H1 (cell line): ENCODE data around the gene MAGI1. TPM values are rescaled to one million over a fixed set of nuclear protein-coding genes. Genes with fewer than 3 reads are reported as not detected.
A peak's percentile ranks its signal among the peaks of the same experiment; 100 is the strongest.

Experiments
- CTCF ChIA-PET: fragments of 300-600 bp; sonication (Branson Sonifier 250); formaldehyde crosslinking; loops from one replicate; lab custom pipeline; 2021; ENCODE audit not compliant: partially characterized antibody; lab: Charles Lee
- POLR2A ChIA-PET: fragments of 300-600 bp; sonication (Branson Sonifier 250); formaldehyde crosslinking; loops from one replicate; lab custom pipeline; 2021; ENCODE audit warnings: inconsistent platforms; ENCODE audit not compliant: partially characterized antibody; lab: Charles Lee
- DNase-seq, 2 experiments: peaks; one replicate each; pipeline versions ENCODE4 v3.0.0 to v3.0.0-alpha.2; 2010 to 2022; ENCODE audit warnings: low spot score in 2 of 2, low read depth in 1 of 2, mixed read lengths in 1 of 2
- FAIRE-seq: peaks from 2 replicates; lab custom pipeline; 2011; peaks lifted over from hg19 to GRCh38; lab: Jason Lieb, UNC
- H2AFZ ChIP-seq: 2 replicates; pipeline ENCODE4 v1.8.1; 2012; ENCODE audit warnings: low read length, inconsistent platforms
- H2AK5ac ChIP-seq: 2 replicates; pipeline ENCODE4 v1.6.1; 2013; ENCODE audit warnings: low read depth, low read length
- H2BK120ac ChIP-seq: replicated peaks from 2 replicates; pipeline ENCODE3; 2013; ENCODE audit warnings: low read depth, low read length, inconsistent platforms
- H2BK12ac ChIP-seq: 2 replicates; pipeline ENCODE4 v1.6.1; 2013; ENCODE audit warnings: low read depth, low read length
- H2BK15ac ChIP-seq: 2 replicates; pipeline ENCODE4 v1.6.1; 2013; ENCODE audit warnings: low read length
- H2BK20ac ChIP-seq: 2 replicates; pipeline ENCODE4 v1.6.1; 2013; ENCODE audit warnings: low read length
- H2BK5ac ChIP-seq: 2 replicates; pipeline ENCODE4 v1.6.1; 2013; ENCODE audit warnings: low read depth, low read length
- H3K14ac ChIP-seq: 2 replicates; pipeline ENCODE4 v1.6.1; 2013; ENCODE audit warnings: inconsistent platforms; ENCODE audit not compliant: insufficient read length
- H3K18ac ChIP-seq: 2 replicates; pipeline ENCODE4 v1.6.1; 2013; ENCODE audit warnings: low read length; ENCODE audit errors: extremely low read depth
- H3K23ac ChIP-seq: 2 replicates; pipeline ENCODE4 v1.6.1; 2013; ENCODE audit warnings: inconsistent platforms; ENCODE audit not compliant: insufficient read length
- H3K23me2 ChIP-seq: 2 replicates; pipeline ENCODE4 v1.6.1; 2013; ENCODE audit warnings: low read depth, low read length
- H3K27ac ChIP-seq: 2 replicates; pipeline ENCODE4 v1.6.1; 2011; ENCODE audit warnings: low read depth, low read length, inconsistent platforms
- H3K27me3 ChIP-seq, 4 experiments: replicated peaks in 1 of 4; 1 replicate in 1 of 4; 2 replicates in 3 of 4; pipeline versions ENCODE4 v1.6.1 to v1.8.1; 2011 to 2013; ENCODE audit warnings: low read length in 3 of 4, mild to moderate bottlenecking in 3 of 4, inconsistent platforms in 2 of 4, mixed read lengths in 2 of 4, moderate library complexity in 1 of 4; ENCODE audit not compliant: control insufficient read depth in 3 of 4, insufficient read depth in 3 of 4; ENCODE audit errors: extremely low read depth in 1 of 4
- H3K36me3 ChIP-seq, 4 experiments: 2 replicates each; pipeline versions ENCODE4 v1.6.1 to v1.8.1; 2011 to 2013; ENCODE audit warnings: mild to moderate bottlenecking in 4 of 4, low read length in 3 of 4, moderate library complexity in 2 of 4, control low read depth in 1 of 4, inconsistent platforms in 1 of 4; ENCODE audit not compliant: insufficient read depth in 4 of 4, control insufficient read depth in 2 of 4
- H3K4ac ChIP-seq: replicated peaks from 2 replicates; pipeline ENCODE3; 2013; ENCODE audit warnings: low read length, low read depth, mixed read lengths, inconsistent platforms; ENCODE audit not compliant: insufficient read length
- H3K4me1 ChIP-seq, 4 experiments: replicated peaks in 1 of 4; 1 replicate in 1 of 4; 2 replicates in 3 of 4; pipeline versions ENCODE4 v1.6.1 to v1.8.1; 2011 to 2013; ENCODE audit warnings: low read length in 3 of 4, inconsistent platforms in 2 of 4, mixed read lengths in 1 of 4; ENCODE audit not compliant: insufficient read depth in 4 of 4, control insufficient read depth in 3 of 4
- H3K4me2 ChIP-seq, 2 experiments: 2 replicates each; pipeline versions ENCODE4 v1.6.1 to v1.8.1; 2011 to 2013; ENCODE audit warnings: low read depth in 2 of 2, low read length in 2 of 2, control low read depth in 1 of 2, inconsistent platforms in 1 of 2, mild to moderate bottlenecking in 1 of 2; ENCODE audit not compliant: insufficient read depth in 1 of 2
- H3K4me3 ChIP-seq, 4 experiments: fragments of 200-600, 300-600 bp in 1 of 4; sonication (generic), shearing (Covaris generic), sonication (Bioruptor Twin) in 1 of 4; 2 replicates each; pipeline versions ENCODE4 v1.5.1 to v1.8.1; 2011 to 2016; ENCODE audit warnings: low read length in 4 of 4, low read depth in 3 of 4, control low read depth in 2 of 4, inconsistent platforms in 2 of 4, mild to moderate bottlenecking in 2 of 4, mixed read lengths in 1 of 4, moderate library complexity in 1 of 4; ENCODE audit not compliant: insufficient read depth in 2 of 4; ENCODE audit errors: extremely low read depth in 1 of 4
- H3K56ac ChIP-seq: replicated peaks from 2 replicates; pipeline ENCODE3; 2013; ENCODE audit warnings: low read depth, mild to moderate bottlenecking, mixed read lengths, low read length, inconsistent platforms; ENCODE audit not compliant: insufficient read length
- H3K79me1 ChIP-seq: 2 replicates; pipeline ENCODE4 v1.6.1; 2013; ENCODE audit warnings: low read depth, low read length, control low read depth
- H3K79me2 ChIP-seq, 2 experiments: 2 replicates each; pipeline versions ENCODE4 v1.6.1 to v1.8.1; 2012 to 2013; ENCODE audit warnings: low read length in 2 of 2, mild to moderate bottlenecking in 2 of 2, inconsistent platforms in 1 of 2; ENCODE audit not compliant: insufficient read depth in 2 of 2, control insufficient read depth in 1 of 2
- H3K9ac ChIP-seq, 4 experiments: replicated peaks in 1 of 4; 1 replicate in 1 of 4; 2 replicates in 3 of 4; pipeline versions ENCODE4 v1.6.1 to v1.8.1; 2011 to 2013; ENCODE audit warnings: low read depth in 3 of 4, low read length in 3 of 4, control low read depth in 2 of 4, mild to moderate bottlenecking in 2 of 4, moderate library complexity in 2 of 4, inconsistent platforms in 1 of 4; ENCODE audit errors: extremely low read depth in 1 of 4
- H3K9me3 ChIP-seq, 2 experiments: 2 replicates each; pipeline versions ENCODE4 v1.6.1 to v1.8.1; 2012 to 2013; ENCODE audit warnings: mild to moderate bottlenecking in 2 of 2, moderate library complexity in 2 of 2, control low read depth in 1 of 2, inconsistent platforms in 1 of 2, low read depth in 1 of 2, low read length in 1 of 2, mixed read lengths in 1 of 2; ENCODE audit not compliant: insufficient read depth in 2 of 2
- H4K20me1 ChIP-seq, 2 experiments: replicated peaks in 1 of 2; 2 replicates each; pipeline versions ENCODE3 to v1.8.1; 2011 to 2013; ENCODE audit warnings: inconsistent platforms in 2 of 2, low read length in 2 of 2, mild to moderate bottlenecking in 1 of 2; ENCODE audit not compliant: insufficient read depth in 2 of 2, control insufficient read depth in 1 of 2
- H4K5ac ChIP-seq: 2 replicates; pipeline ENCODE4 v1.6.1; 2013; ENCODE audit warnings: low read length, low read depth, mixed read lengths, inconsistent platforms; ENCODE audit not compliant: insufficient read length
- H4K8ac ChIP-seq: 2 replicates; pipeline ENCODE4 v1.8.0; 2013; ENCODE audit warnings: mild to moderate bottlenecking, moderate library complexity, low read length, inconsistent platforms; ENCODE audit not compliant: insufficient read depth; ENCODE audit errors: extremely low read depth
- H4K91ac ChIP-seq: replicated peaks from 2 replicates; pipeline ENCODE3; 2013; ENCODE audit warnings: low read length, mixed read lengths, inconsistent platforms; ENCODE audit not compliant: insufficient read length
- CTCF ChIP-seq, 3 experiments: IDR thresholded peaks; 1 replicate in 2 of 3; 2 replicates in 1 of 3; pipeline versions ENCODE4 v1.5.1 to v1.6.1; 2011; ENCODE audit warnings: low read length in 3 of 3, mild to moderate bottlenecking in 3 of 3, inconsistent platforms in 2 of 3, low read depth in 1 of 3, moderate library complexity in 1 of 3; ENCODE audit not compliant: insufficient read depth in 1 of 3; ENCODE audit errors: control extremely low read depth in 1 of 3
- HDAC2 ChIP-seq, 2 experiments: fragments of 300-600 bp in 1 of 2; sonication (generic) in 1 of 2; IDR thresholded peaks; 2 replicates each; pipeline ENCODE4 v1.6.1; 2011 to 2012; ENCODE audit warnings: low read depth in 2 of 2, low read length in 2 of 2, mild to moderate bottlenecking in 2 of 2, moderate library complexity in 2 of 2, borderline replicate concordance in 1 of 2, inconsistent platforms in 1 of 2
- RAD21 ChIP-seq, 2 experiments: IDR thresholded peaks in 1 of 2; conservative IDR thresholded peaks in 1 of 2; 2 replicates each; pipeline ENCODE4 v1.6.1; 2011; ENCODE audit warnings: low read depth in 2 of 2, low read length in 2 of 2, improper control_type of control experiment in 1 of 2, inconsistent platforms in 1 of 2, mild to moderate bottlenecking in 1 of 2, moderate library complexity in 1 of 2
- SRF ChIP-seq: IDR thresholded peaks from 2 replicates; pipeline ENCODE4 v1.6.1; 2011; ENCODE audit warnings: mild to moderate bottlenecking, low read depth, low read length, moderate library complexity
- TBP ChIP-seq: IDR thresholded peaks from 2 replicates; pipeline ENCODE4 v1.6.1; 2011; ENCODE audit warnings: low read depth, low read length, improper control_type of control experiment
- WGBS, 2 experiments: shearing (Covaris generic) in 1 of 2; methylation state at CpG; one replicate each; pipeline versions ENCODE4 v1.1.6 to v1.1.7; 2013 to 2015; ENCODE audit warnings: low lambda C conversion rate in 2 of 2, mixed read lengths in 2 of 2, inconsistent platforms in 1 of 2, low coverage in 1 of 2, missing lambda C conversion rate in 1 of 2; ENCODE audit not compliant: insufficient replicate concordance in 2 of 2, insufficient coverage in 1 of 2, insufficient read length in 1 of 2; ENCODE audit errors: extremely low coverage in 1 of 2, missing lambda C conversion rate in 1 of 2; 5-methylcytosine and 5-hydroxymethylcytosine counted together
- polyA plus RNA-seq, 7 experiments: library from polyadenylated mRNA; depleted of rRNA in 3 of 7; stranded (reverse) in 5 of 7; unstranded in 2 of 7; fragments of >200 nt in 5 of 7; fragments of 200-250 nt in 2 of 7; gene quantifications; 1 replicate in 5 of 7; 2 replicates in 1 of 7; 4 replicates in 1 of 7; pipeline versions ENCODE4 v1.2.1 to v1.2.3, GENCODE V29; 2011 to 2013; ENCODE audit warnings: missing spikeins in 2 of 7, mixed read lengths in 2 of 7
- total RNA-seq: library from RNA; stranded (reverse); fragmentation: NEBNext Ultra II Directional; extraction: Animal tissue kit (Norgen Biotek cat#: 25700); gene quantifications from 2 replicates; pipeline ENCODE4 v1.2.1, GENCODE V29; 2021

The MAGI1 gene
- total and polyA plus RNA-seq, 2 of the 8 experiments (the other 6 are each of a cell fraction or from before 2014, with no cell fraction given), result 19.8 to 78.0 TPM

- Histone ChIP-seq H2AK5ac (peak overlapping the region; percentile 56; the same call in 1 of the 2 replicates), H3K4me3 (no peak overlapping the region), H4K20me1 (no peaks in the 10 kb centered on the region), H3K23ac (no peak overlapping the region), H3K36me3 (no peaks in the 10 kb centered on the region), H4K91ac (no peak overlapping the region), H3K4ac (peak overlapping the region; percentile 8), H2BK12ac (0 out of 2 replicates have a peak overlapping the region, but pooled peaks have one; percentile 43), H3K27me3 (no peaks in the 10 kb centered on the region), H3K27ac (no peak overlapping the region), H4K8ac (peak overlapping the region; percentile 28; the same call in 1 of the 2 replicates), H3K4me1 (peaks cover 0 to 4% (median 2%) of the 10 kb centered on the region in 4 experiments; a peak in 2 of 7 replicates), H3K9ac (peak overlapping the region in 1 of 4 experiments; percentile 5; a peak in 1 of 7 replicates), H2AFZ (no peak overlapping the region), H3K79me2 (peaks cover 0 to under 1% of the 10 kb centered on the region in 2 experiments; a peak in 1 of 4 replicates), H2BK120ac (no peak overlapping the region), H3K56ac (no peak overlapping the region), H2BK5ac (peak overlapping the region; percentile 61), H3K79me1 (no peaks in the 10 kb centered on the region)
- DNase-seq (peak in 1 of 2 experiments; percentile 61), FAIRE-seq (peak; percentile 77)
- POLR2A ChIA-PET, result interaction anchor here (1.4 to 2.3 kb wide), 3 partner anchors 73 to 130 kb away, joined by 4 to 5 read pairs (median 5); no protein-coding TSS in a partner anchor
- 0 out of 2 replicates have a peak, but pooled peaks have one; percentile 13 for TF ChIP-seq SRF
- TF ChIP-seq RAD21 (IDR thresholded peaks at IDR 0.05 in 1 of 2, conservative IDR thresholded peaks at IDR 0.05 in 1 of 2; ENCODE audit: low read depth in 2 of 2, low read length in 2 of 2), result peak; percentile 86 to 88
- no peak for TF ChIP-seq TBP
- no peak for TF ChIP-seq HDAC2 (IDR thresholded peaks at IDR 0.05; ENCODE audit: borderline replicate concordance in 1 of 2, low read depth in 2 of 2, low read length in 2 of 2)
- peak; percentile 62 to 69 (median 66) for TF ChIP-seq CTCF (IDR thresholded peaks at IDR 0.05; ENCODE audit: control extremely low read depth in 1 of 3, insufficient read depth in 1 of 3, low read depth in 1 of 3, low read length in 3 of 3)
- TF ChIP-seq, all 59 proteins: peak for 3
- no peak overlapping the region for H3K14ac ChIP-seq
- 56% methylated on average over 5 of the region's 5 CpGs; no CpG with 5 or more reads in 1 of the 2 experiments for WGBS, 2 experiments
- no peaks in the 10 kb centered on the region for H3K9me3 ChIP-seq
- H3K18ac ChIP-seq, result peak overlapping the region; percentile 56
- H4K5ac ChIP-seq, result no peak overlapping the region
- 0 out of 4 replicates have a peak overlapping the region, but pooled peaks of 1 of the 2 experiments have one; percentile 18 for H3K4me2 ChIP-seq
- CTCF ChIA-PET, result interaction anchor here (0.6 to 4.1 kb wide), 18 partner anchors 9 to 671 kb away, joined by 3 to 23 read pairs (median 4); no protein-coding TSS in a partner anchor
- H3K23me2 ChIP-seq, result no peaks in the 10 kb centered on the region
- H2BK15ac ChIP-seq, result no peak overlapping the region
- no peak overlapping the region for H2BK20ac ChIP-seq
Observed at GRCh38 chr3:65466300-65466988, 572.3 kb downstream of the MAGI1 start.
